ENCODE measurements around the gene UST. TPM values are rescaled to one million over a fixed set of nuclear protein-coding genes. Genes with fewer than 3 reads are reported as not detected.
"Not testable (repeated sequence)": the region's sequence is repeated elsewhere in the genome, so short reads cannot be mapped to it uniquely, and the experiment has no call there.

UST gene
- total RNA-seq, 1 donor from 2014 or later, result 9.7 TPM

DNA sequence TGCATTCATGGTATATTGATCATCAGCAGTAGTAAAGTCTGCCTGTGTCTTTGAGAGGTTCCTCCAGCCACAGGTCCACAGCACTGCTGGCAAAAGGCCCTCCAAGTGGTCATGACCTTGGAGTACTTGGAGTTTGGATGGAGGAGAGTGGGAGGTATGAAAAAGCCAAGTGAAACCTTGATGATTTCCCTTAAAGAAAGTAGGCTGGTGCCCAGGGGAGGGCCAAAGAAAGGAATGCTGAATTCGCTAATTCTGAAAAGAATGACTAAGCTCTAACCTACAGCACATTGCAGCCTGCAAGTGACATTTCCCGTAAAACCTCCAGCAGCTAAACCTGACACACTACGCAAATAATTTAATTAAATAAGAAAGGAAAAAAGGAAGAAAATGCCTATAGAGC, 347.3 kb downstream of the UST start:
- peaks cover 20% of the 10 kb centered on the region for H3K4me1 Mint-ChIP-seq (ENCODE audit: unreplicated experiment)
- H3K4me3 Mint-ChIP-seq, result no peak overlapping the region
- peaks cover 7% of the 10 kb centered on the region for H3K9me3 Mint-ChIP-seq
- H3K27me3 Mint-ChIP-seq, result no peaks in the 10 kb centered on the region
- no peaks in the 10 kb centered on the region for H3K36me3 Mint-ChIP-seq
- TF ChIP-seq, protein P1, sequence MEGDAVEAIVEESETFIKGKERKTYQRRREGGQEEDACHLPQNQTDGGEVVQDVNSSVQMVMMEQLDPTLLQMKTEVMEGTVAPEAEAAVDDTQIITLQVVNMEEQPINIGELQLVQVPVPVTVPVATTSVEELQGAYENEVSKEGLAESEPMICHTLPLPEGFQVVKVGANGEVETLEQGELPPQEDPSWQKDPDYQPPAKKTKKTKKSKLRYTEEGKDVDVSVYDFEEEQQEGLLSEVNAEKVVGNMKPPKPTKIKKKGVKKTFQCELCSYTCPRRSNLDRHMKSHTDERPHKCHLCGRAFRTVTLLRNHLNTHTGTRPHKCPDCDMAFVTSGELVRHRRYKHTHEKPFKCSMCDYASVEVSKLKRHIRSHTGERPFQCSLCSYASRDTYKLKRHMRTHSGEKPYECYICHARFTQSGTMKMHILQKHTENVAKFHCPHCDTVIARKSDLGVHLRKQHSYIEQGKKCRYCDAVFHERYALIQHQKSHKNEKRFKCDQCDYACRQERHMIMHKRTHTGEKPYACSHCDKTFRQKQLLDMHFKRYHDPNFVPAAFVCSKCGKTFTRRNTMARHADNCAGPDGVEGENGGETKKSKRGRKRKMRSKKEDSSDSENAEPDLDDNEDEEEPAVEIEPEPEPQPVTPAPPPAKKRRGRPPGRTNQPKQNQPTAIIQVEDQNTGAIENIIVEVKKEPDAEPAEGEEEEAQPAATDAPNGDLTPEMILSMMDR (conservative IDR thresholded peaks at IDR 0.05), result no peak
- DNase-seq (ENCODE audit: extremely low spot score, unreplicated experiment), result no peak
- H3K27ac Mint-ChIP-seq, result no peak overlapping the region

DNA sequence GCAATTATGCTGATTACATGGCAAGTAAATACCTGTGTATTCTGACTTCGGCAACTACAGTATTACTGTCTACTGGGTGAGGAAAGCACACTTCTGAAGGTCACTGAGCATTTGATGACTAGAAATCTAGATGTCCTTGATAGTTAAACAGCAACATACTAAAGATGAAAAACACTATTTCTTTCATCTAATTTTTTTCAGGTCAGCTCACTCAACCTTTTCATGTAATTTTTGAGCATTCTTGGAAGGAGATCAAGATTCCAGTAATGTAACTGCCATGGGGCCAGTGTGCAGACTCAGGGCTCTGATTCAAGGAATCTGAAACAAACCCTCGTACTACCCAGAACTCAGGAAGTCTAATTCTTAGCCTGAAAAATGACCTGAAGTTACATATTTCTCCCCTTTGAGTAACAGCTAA, 348.1 kb downstream of the UST start:
- DNase-seq (ENCODE audit: extremely low spot score, unreplicated experiment), result no peak
- peaks cover 7% of the 10 kb centered on the region for H3K9me3 Mint-ChIP-seq
- H3K36me3 Mint-ChIP-seq, result no peaks in the 10 kb centered on the region
- TF ChIP-seq, protein P1 (conservative IDR thresholded peaks at IDR 0.05), result no peak
- no peaks in the 10 kb centered on the region for H3K27me3 Mint-ChIP-seq
- H3K4me3 Mint-ChIP-seq, result no peak overlapping the region
- no peak overlapping the region for H3K27ac Mint-ChIP-seq
- peaks cover 20% of the 10 kb centered on the region for H3K4me1 Mint-ChIP-seq (ENCODE audit: unreplicated experiment)

DNA sequence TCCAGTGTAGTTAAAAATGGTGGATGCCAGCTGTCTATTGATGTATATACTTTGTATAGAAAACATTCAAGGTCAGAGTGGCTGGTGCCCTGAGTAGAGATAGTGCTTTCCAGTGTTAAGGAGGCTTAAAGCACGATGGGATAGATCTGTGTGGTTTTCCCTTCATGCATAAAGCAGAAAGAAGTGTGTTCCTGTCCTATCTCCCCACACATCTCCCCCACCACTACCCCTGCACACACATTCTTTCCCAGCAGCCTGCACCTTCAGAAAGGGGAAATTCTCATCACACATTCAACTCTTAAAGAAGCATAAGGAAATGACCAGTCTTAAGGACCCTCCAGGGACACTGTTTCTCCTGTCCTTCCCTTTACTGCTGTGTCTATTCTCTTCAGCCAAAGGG, 349.0 kb downstream of the UST start:
- DNase-seq (ENCODE audit: extremely low spot score, unreplicated experiment), result no peak
- TF ChIP-seq, protein P1 (conservative IDR thresholded peaks at IDR 0.05), result no peak
- Mint-ChIP-seq H3K4me1 (ENCODE audit: unreplicated experiment) (peaks cover 20% of the 10 kb centered on the region), H3K4me3 (no peak overlapping the region), H3K36me3 (no peaks in the 10 kb centered on the region), H3K27ac (no peak overlapping the region), H3K9me3 (peaks cover 7% of the 10 kb centered on the region), H3K27me3 (no peaks in the 10 kb centered on the region)

DNA sequence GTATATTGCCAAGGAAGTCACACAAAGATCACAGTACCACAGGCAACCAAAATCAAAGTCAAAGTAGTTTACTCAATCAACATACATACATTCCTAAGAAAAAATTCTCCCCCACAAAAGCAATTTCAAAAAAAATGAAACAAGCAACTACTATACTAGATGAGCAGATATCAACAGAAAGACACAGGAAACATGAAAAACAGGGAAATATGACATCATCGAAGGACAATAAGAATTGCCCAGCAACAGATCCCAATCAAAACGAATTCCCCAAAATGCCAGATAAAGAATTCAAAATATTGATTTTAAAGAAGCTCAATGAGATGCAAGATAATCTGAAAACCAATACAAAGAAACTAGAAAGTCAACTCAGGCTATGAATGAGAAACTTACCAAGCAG, 351.0 kb downstream of the UST start:
- no peak for DNase-seq (ENCODE audit: extremely low spot score, unreplicated experiment)
- no peaks in the 10 kb centered on the region for H3K36me3 Mint-ChIP-seq
- H3K27me3 Mint-ChIP-seq, result no peaks in the 10 kb centered on the region
- peaks cover 27% of the 10 kb centered on the region for H3K4me1 Mint-ChIP-seq (ENCODE audit: unreplicated experiment)
- H3K27ac Mint-ChIP-seq, result no peak overlapping the region
- no peak overlapping the region for H3K4me3 Mint-ChIP-seq
- TF ChIP-seq, protein P1 (conservative IDR thresholded peaks at IDR 0.05), result no peak
- H3K9me3 Mint-ChIP-seq, result peaks cover 9% of the 10 kb centered on the region

DNA sequence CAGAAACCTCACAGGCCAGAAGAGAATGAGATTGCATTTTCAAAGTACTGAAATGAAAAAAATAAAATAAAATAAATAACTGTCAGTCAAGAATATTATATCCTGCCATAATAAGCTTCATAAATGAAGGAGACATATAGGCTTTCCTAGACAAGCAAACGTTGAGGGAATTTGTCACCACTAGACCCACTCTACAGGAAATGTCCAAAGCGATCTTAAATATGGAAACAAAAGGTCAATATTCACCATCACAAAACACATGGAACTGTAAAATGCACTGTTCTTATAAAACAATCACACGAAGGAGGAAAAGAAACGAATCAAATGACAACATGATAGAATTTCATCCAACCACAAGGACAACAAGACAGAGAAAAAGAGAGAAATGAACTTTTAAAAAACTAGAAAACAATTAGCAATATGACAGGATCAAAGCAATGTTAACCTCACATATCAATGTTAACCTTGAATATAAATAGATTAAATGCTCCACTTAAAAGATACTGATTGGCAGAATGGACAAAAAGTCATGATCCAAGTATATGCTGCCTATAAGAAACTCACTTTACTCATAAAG, 352.0 kb downstream of the UST start:
- H3K27me3 Mint-ChIP-seq, result no peaks in the 10 kb centered on the region
- H3K4me3 Mint-ChIP-seq, result no peak overlapping the region
- H3K4me1 Mint-ChIP-seq (ENCODE audit: unreplicated experiment), result peaks cover 20% of the 10 kb centered on the region
- H3K36me3 Mint-ChIP-seq, result no peaks in the 10 kb centered on the region
- DNase-seq (ENCODE audit: extremely low spot score, unreplicated experiment), result no peak
- no peak overlapping the region for H3K27ac Mint-ChIP-seq
- TF ChIP-seq, protein P1 (conservative IDR thresholded peaks at IDR 0.05), result no peak
- H3K9me3 Mint-ChIP-seq, result peaks cover 10% of the 10 kb centered on the region

DNA sequence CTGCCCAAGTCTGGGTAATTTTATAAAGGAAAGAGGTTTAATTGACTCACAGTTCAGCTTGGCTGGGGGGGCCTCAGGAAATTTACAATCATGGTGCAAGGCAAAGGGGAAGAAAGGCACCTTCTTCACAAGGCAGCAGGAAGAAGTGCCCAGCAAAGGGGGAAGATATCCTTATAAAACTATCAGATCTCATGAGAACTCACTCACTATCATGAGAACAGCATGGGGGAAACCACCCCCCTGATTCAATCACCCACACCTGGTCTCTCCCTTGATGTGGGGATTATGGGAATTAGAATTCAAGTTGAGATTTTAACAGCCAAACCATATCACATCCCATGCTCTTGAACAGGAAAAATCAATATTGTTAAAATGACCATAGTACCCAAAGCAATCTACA, 355.5 kb downstream of the UST start:
- TF ChIP-seq, protein P1 (conservative IDR thresholded peaks at IDR 0.05), result no peak
- Mint-ChIP-seq H3K27ac (no peak overlapping the region), H3K36me3 (no peaks in the 10 kb centered on the region), H3K4me1 (ENCODE audit: unreplicated experiment) (peaks cover 8% of the 10 kb centered on the region), H3K4me3 (no peak overlapping the region), H3K9me3 (peaks cover 10% of the 10 kb centered on the region), H3K27me3 (no peaks in the 10 kb centered on the region)
- DNase-seq (ENCODE audit: extremely low spot score, unreplicated experiment), result no peak

DNA sequence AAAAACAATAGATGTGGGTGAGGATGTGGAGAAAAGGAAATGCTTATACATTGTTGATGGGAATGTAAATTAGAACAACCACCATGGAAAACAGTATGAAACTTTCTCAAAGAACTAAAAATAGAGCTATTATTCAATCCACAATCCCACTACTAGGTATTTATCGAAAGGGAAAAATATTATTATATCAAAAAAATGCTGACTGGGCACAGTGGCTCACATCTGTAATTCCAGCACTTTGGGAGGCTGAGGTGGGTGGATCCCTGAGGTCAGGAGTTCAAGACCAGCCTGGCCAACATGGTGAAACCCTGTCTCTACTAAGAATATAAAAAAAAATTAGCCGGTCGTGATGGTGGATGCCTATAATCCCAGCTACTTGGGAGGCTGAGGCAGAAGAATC, 357.1 kb downstream of the UST start:
- not testable (repeated sequence) for H3K36me3 Mint-ChIP-seq; DNase-seq (ENCODE audit: extremely low spot score, unreplicated experiment); H3K4me1 Mint-ChIP-seq (ENCODE audit: unreplicated experiment); H3K4me3 Mint-ChIP-seq; H3K27ac Mint-ChIP-seq; H3K27me3 Mint-ChIP-seq; H3K9me3 Mint-ChIP-seq
